GM20431 (cell line): Measurements from ENCODE around the gene AMER2.

ENCODE experiments used
- in situ Hi-C: fragments of 300-500 bp; cut with MseI, MboI; formaldehyde crosslinking; loops from one replicate; pipeline ENCODE4 v1.15.0; 2020; ENCODE audit warnings: low sequenced_read_pairs; ENCODE audit not compliant: unreplicated experiment

Gene AMER2

GRCh38 chr13:25171517-25172302, at the start of gene AMER2:
TSS of gene AMER2 (minus strand) at chr13:25172288. CDS start at chr13:25171619, 669 bp downstream.
- in situ Hi-C loops, result no loop called here

- in situ Hi-C loops, result no loop called here
These were observed 45.9 kb upstream of the AMER2 start for GRCh38 chr13:25218019-25218418.

- in situ Hi-C loops, result no loop called here
These were observed 45.2 kb upstream of the AMER2 start for GRCh38 chr13:25217023-25217885.

GRCh38 chr13:25215253-25215575, 43.1 kb upstream of the AMER2 start:
- in situ Hi-C loops, result no loop called here

- in situ Hi-C loops, result no loop called here
These were observed 42.6 kb upstream of the AMER2 start for GRCh38 chr13:25214491-25215252.

GRCh38 chr13:25213715-25214114, 41.6 kb upstream of the AMER2 start:
- in situ Hi-C loops, result no loop called here

- in situ Hi-C loops, result no loop called here
These were observed 38.9 kb upstream of the AMER2 start for GRCh38 chr13:25210842-25211569.

- in situ Hi-C loops, result no loop called here
These were observed 35.3 kb upstream of the AMER2 start for GRCh38 chr13:25207291-25207810.

- in situ Hi-C loops, result no loop called here
These were observed 32.8 kb upstream of the AMER2 start for GRCh38 chr13:25204863-25205262.

GRCh38 chr13:25203127-25203740, 31.1 kb upstream of the AMER2 start:
- in situ Hi-C loops, result no loop called here

GRCh38 chr13:25200783-25201182, 28.7 kb upstream of the AMER2 start:
- in situ Hi-C loops, result no loop called here

- in situ Hi-C loops, result no loop called here
These were observed 26.6 kb upstream of the AMER2 start for GRCh38 chr13:25198647-25199046.

- in situ Hi-C loops, result no loop called here
These were observed 24.9 kb upstream of the AMER2 start for GRCh38 chr13:25196971-25197370.

GRCh38 chr13:25192936-25193335, 20.8 kb upstream of the AMER2 start:
- in situ Hi-C loops, result no loop called here

GRCh38 chr13:25192489-25192888, 20.4 kb upstream of the AMER2 start:
- in situ Hi-C loops, result no loop called here

GRCh38 chr13:25192052-25192451, 20.0 kb upstream of the AMER2 start:
- in situ Hi-C loops, result no loop called here

- in situ Hi-C loops, result no loop called here
These were observed 18.7 kb upstream of the AMER2 start for GRCh38 chr13:25190771-25191170.

GRCh38 chr13:25190256-25190655, 18.2 kb upstream of the AMER2 start:
- in situ Hi-C loops, result no loop called here

GRCh38 chr13:25187596-25187995, 15.5 kb upstream of the AMER2 start:
- in situ Hi-C loops, result no loop called here
